Cardiac fibroblast (primary cell): Measurements from ENCODE around the gene MX2.

Experiments used
- DNase-seq, 2 donors: peaks; one replicate each; pipeline versions ENCODE4 v3.0.0 to v3.0.0-alpha.2; 2010; ENCODE audit warnings: low read depth in 2 of 2
- H3K4me3 ChIP-seq, 2 donors: replicated peaks in 1 of 2; 1 replicate in 1 of 2; 2 replicates in 1 of 2; pipeline ENCODE4 v1.5.1; 2011; ENCODE audit warnings: low read depth in 2 of 2, low read length in 2 of 2, mild to moderate bottlenecking in 2 of 2, moderate library complexity in 1 of 2
- TF ChIP-seq, protein P1 (sequence below): IDR thresholded peaks from one replicate; pipeline ENCODE4 v1.5.1; 2011; ENCODE audit warnings: low read depth, mild to moderate bottlenecking, low read length, inconsistent platforms

The MX2 gene

DNA sequence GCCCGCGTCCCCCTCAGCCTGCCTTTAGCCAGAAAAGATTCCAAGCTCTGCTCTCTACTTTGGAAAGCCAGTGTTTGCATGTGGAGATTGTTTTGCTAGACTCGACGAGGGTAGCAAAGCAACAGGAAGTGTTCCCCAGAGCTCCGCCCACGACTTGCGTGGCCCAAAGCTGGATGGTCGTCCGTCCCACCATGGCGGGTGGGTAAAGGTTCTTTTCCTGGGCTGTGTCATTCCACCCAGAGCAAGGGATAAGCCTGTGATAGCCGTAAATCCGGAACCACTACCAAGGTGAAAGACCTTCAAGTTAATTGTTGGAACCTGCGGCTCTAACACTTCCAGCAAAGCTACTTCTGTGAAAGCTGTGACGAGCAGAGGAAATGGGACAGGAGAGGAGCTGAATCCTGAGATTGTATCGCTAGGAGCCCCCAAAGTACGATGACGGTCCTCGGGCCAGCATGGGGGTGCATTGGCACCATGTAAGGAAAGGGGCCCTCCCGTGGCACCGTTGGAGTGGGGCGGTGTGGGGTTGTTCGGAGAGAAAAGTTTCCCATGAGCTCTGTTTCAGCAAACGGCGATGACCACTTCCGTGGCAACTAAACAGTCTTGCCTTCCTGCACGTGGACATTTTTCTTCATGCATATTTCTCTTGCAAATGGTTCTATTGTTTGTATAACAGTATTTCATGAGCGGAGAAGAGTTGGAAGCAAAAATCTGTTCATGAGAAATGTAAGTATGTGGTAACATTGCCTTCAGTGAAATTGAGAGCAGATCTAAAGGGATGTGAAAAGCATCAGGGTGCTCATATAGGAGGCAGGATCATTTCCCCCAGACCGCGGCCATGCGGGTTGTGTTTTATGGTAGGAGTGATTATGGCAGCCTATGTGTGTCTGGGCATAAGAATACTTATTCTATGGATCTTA is 8.4 kb downstream of the MX2 start:
- DNase-seq, result no peak
- TF ChIP-seq, protein P1, sequence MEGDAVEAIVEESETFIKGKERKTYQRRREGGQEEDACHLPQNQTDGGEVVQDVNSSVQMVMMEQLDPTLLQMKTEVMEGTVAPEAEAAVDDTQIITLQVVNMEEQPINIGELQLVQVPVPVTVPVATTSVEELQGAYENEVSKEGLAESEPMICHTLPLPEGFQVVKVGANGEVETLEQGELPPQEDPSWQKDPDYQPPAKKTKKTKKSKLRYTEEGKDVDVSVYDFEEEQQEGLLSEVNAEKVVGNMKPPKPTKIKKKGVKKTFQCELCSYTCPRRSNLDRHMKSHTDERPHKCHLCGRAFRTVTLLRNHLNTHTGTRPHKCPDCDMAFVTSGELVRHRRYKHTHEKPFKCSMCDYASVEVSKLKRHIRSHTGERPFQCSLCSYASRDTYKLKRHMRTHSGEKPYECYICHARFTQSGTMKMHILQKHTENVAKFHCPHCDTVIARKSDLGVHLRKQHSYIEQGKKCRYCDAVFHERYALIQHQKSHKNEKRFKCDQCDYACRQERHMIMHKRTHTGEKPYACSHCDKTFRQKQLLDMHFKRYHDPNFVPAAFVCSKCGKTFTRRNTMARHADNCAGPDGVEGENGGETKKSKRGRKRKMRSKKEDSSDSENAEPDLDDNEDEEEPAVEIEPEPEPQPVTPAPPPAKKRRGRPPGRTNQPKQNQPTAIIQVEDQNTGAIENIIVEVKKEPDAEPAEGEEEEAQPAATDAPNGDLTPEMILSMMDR, result no peak
- H3K4me3 ChIP-seq, result no peak overlapping the region

DNA sequence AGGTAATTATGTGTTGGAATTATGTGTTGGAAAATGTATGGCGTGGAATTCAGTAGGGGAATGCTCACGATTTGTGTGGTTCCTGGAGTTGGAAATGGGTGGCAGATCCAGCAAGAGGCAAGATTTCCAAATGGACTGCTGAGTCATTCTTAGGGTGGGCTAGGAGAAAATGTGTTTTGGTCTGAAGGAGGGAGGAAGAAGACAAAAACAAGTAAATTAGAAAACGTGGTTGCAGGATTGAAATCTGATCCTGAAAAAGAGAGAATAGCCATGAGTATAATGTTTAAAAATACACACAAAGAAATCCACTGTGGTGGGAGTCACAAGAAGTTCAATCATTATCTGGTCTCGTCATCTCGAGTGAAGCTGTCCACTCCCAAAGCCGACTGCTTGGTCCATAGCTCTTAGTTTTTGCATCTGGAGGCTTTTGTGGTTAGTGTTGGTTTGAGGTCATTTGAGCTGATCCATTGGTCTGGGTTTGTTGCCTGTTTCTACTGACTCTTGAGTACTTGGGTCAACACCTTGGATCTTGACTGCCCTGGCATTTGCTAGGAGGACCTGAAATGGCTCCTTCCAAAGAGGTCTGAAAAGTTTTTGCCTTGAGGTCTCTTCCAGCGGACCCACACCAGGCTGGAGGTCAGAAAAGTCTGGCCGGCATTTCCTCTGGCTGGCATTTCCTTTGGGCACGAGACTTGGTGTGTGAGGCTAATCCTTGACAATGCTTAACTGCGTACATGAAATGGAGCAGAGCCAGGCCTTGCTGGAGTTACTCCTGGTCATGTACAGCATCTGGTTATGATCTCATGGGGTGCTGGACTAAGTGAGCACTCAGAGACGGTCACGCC is 9.2 kb downstream of the MX2 start:
- H3K4me3 ChIP-seq, result no peak overlapping the region
- TF ChIP-seq, protein P1, result no peak
- peak in 1 of 2 donors; percentile 18 for DNase-seq

DNA sequence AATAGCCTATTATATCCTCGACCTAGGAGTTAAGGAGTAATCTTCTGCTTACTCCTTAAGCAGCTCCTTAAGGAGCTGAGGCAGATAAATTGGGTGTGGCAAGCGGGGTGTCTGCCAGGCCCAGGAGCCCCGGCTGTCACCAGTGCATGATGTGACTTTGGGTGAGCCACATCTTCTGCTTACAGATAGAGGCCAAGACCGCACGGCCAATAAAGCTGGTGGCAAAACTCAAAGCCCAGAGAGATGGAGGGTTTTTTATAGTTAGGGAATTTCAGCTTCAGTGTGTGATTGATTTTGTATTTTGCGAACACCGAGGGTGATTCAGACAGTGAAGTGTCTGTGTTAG is 9.8 kb downstream of the MX2 start:
- DNase-seq, result no peak
- TF ChIP-seq, protein P1, result no peak
- H3K4me3 ChIP-seq, result no peak overlapping the region

DNA sequence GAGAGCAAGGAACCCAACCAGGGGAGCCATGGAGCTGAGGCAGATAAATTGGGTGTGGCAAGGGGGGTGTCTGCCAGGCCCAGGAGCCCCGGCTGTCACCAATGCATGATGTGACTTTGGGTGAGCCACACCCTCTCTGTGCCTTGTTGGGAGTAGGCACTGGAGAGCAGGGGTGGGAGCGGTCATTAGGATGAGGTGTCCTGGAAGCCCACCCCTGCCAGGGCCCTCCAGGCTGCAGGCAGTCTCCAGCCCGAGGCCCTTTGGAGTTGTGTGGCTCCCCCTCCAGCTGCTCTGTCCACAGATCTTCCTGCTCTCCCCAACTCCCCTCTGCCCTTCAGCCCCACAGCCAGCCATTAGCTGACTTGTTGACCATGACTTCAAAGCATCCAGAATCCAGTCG is 11.4 kb downstream of the MX2 start:
- DNase-seq, result no peak
- TF ChIP-seq, protein P1, result no peak
- no peak overlapping the region for H3K4me3 ChIP-seq

DNA sequence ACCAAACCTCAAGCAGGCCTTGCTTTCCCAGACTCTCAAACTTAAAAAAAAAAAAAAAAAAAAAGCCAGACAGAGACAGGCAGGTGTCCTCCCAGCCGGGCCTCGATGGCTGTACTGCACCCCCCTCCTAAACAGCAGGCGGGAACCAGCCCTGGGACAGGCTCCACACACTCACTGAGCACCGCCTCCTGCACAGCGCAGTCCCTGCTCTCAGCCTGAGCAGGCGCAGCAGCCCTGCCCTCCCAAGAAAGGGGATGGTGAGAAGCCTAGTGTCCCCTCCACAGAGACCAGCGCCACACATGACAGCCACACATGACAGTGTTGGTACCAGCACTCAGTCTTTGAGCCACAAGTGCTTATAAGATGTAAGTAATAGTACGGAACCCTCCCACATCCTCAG is 11.9 kb downstream of the MX2 start:
- DNase-seq, result no peak
- TF ChIP-seq, protein P1, result no peak
- H3K4me3 ChIP-seq, result no peak overlapping the region

DNA sequence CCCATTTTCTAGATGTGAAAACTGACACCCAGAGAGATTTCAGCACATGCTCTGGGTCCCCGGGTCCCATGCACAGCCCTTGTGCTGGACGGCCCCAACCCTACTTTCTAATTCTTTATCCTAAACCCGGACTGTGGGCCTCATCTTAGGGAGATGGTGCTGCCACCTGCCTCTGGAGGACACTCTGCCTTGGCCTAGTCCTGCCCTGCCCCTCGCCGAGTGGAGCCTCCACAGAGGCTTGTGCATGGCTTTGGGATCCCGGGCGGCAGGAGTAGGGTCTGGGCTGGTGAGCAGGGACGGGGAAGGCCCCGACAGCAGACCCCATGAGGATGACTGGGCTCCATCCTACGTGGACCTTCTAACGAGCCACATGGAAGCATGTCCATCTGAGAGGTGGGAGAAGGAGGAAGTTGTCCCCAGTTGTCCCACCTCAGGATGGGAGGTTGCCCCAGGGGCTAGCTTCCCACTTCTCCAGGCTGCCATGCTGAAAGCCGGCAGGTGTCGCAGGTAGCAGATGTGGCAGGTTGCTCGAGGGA is 12.4 kb downstream of the MX2 start:
- no peak for DNase-seq
- TF ChIP-seq, protein P1, result no peak

More for the DNA sequence above, 12.4 kb downstream of the MX2 start:
- H3K4me3 ChIP-seq, result no peak overlapping the region
